ENCODE measurements around the gene TBC1D22A.
A peak's percentile ranks its signal among the peaks of the same experiment; 100 is the strongest.

The TBC1D22A gene

DNA sequence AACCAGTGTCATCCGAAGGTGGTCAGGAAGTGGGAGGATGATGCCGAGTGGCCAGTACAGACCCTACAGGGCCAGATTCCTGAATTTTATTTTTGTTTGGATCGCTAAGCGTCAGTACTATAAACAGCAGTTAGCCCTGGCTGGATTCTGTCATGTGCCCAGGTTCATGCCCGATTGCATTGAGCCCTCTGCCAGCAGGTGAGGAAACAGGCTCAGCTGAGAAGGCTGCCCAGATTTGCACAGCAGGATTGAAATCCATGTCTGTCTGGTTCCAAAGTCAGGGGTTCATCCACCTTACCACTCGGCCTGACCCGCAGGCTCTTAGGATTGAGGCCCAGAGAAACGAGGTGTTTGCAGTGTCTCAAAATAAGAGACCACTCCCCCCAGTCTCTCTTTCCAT lies 9.1 kb upstream of the TBC1D22A start:
- TF ChIP-seq CTCF (IDR thresholded peaks at IDR 0.05; ENCODE audit: low read depth, low read length, missing control alignments), result no peak
- peak overlapping the region; percentile 95 for H3K27ac ChIP-seq
- H3K36me3 ChIP-seq (replicated peaks), result no peaks in the 10 kb centered on the region
- in situ Hi-C loops (cut with HindIII; ENCODE audit: low pct_ligation_motif_present, low sequenced_read_pairs), result no loop called here
- no peak for DNase-seq
- H3K4me3 ChIP-seq (ENCODE audit: low read depth, low read length), result no peak overlapping the region
- H3K27me3 ChIP-seq (replicated peaks), result no peaks in the 10 kb centered on the region

DNA sequence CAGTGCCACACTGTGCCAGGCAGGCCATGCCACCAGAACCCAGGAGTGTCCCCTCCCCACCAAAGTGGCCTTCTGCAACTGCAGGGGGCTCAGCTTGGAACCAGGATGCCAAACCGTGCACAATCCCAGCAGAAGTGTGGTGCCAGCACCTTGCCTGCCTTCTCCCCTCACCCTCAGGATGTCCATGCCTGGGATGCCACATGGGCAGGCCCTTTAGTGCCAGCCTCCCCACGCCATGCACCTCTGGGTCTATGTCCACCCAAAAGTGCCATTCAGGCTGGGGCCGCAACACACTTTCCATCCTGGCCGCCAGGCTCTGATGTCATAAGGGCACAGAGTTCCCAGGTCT lies 8.7 kb upstream of the TBC1D22A start:
- TF ChIP-seq CTCF (IDR thresholded peaks at IDR 0.05; ENCODE audit: low read depth, low read length, missing control alignments), result no peak
- Histone ChIP-seq H3K27me3 (replicated peaks) (no peaks in the 10 kb centered on the region), H3K4me3 (ENCODE audit: low read depth, low read length) (no peak overlapping the region), H3K36me3 (replicated peaks) (no peaks in the 10 kb centered on the region), H3K27ac (peak overlapping the region; percentile 95)
- DNase-seq, result no peak
- in situ Hi-C loops (cut with HindIII; ENCODE audit: low pct_ligation_motif_present, low sequenced_read_pairs), result no loop called here

GRCh38 chr22:46754110-46754799 lies 8.2 kb upstream of the TBC1D22A start:
- peak; percentile 99 for DNase-seq
- TF ChIP-seq CTCF (IDR thresholded peaks at IDR 0.05; ENCODE audit: low read depth, low read length, missing control alignments), result no peak
- in situ Hi-C loops (cut with HindIII; ENCODE audit: low pct_ligation_motif_present, low sequenced_read_pairs), result no loop called here
- no peak overlapping the region for H3K4me3 ChIP-seq (ENCODE audit: low read depth, low read length)
- no peaks in the 10 kb centered on the region for H3K27me3 ChIP-seq (replicated peaks)
- H3K27ac ChIP-seq, result peak overlapping the region; percentile 95
- H3K36me3 ChIP-seq (replicated peaks), result no peaks in the 10 kb centered on the region

DNA sequence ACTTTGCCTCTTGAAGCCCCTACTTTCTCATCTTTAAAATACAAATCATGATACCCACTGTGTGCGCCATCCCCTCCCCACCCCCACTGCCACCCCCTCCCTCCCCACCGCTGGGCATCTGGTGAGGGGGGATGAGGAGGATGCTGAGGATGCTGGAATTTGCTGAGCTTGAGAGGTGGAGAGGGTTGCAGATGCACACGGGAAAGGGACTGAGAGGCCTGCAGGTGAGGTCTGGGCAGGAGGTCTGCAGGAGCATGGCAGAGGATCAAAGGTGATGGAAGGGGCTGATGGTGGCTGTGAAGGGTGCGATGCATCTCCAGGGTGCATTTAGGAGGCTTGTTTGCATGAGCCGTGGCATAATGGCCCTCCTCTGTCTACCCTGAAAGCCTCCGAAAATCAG lies 7.6 kb upstream of the TBC1D22A start:
- Histone ChIP-seq H3K27me3 (replicated peaks) (no peaks in the 10 kb centered on the region), H3K27ac (no peak overlapping the region), H3K36me3 (replicated peaks) (no peaks in the 10 kb centered on the region), H3K4me3 (ENCODE audit: low read depth, low read length) (no peak overlapping the region)
- DNase-seq, result no peak
- TF ChIP-seq CTCF (IDR thresholded peaks at IDR 0.05; ENCODE audit: low read depth, low read length, missing control alignments), result no peak
- in situ Hi-C loops (cut with HindIII; ENCODE audit: low pct_ligation_motif_present, low sequenced_read_pairs), result no loop called here

- Histone ChIP-seq H3K4me3 (ENCODE audit: low read depth, low read length) (no peak overlapping the region), H3K27ac (no peak overlapping the region), H3K27me3 (replicated peaks) (no peaks in the 10 kb centered on the region), H3K36me3 (replicated peaks) (no peaks in the 10 kb centered on the region)
- in situ Hi-C loops (cut with HindIII; ENCODE audit: low pct_ligation_motif_present, low sequenced_read_pairs), result no loop called here
- TF ChIP-seq CTCF (IDR thresholded peaks at IDR 0.05; ENCODE audit: low read depth, low read length, missing control alignments), result no peak
- no peak for DNase-seq
Observed at GRCh38 chr22:46755525-46755924, 6.9 kb upstream of the TBC1D22A start.

DNA sequence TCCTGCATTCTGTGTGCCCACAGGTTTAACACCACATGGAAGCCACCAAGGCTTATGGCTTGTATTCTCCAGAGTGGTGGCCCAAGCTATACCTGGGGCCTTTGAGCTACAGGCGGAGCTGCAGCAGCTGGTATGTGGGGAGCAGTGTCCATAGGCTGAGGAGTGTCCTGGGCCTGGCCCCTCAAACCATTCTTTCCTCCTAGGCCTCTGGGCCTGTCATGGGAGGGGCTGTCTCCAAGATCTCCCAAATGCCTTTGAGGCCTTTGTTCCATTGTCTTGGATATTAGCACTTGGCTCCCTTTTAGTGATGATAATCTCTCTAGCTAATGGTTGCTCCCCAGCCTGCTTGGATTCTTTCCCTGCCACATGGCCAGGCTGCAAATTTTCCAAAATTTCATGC lies 6.4 kb upstream of the TBC1D22A start:
- Histone ChIP-seq H3K27ac (no peak overlapping the region), H3K4me3 (ENCODE audit: low read depth, low read length) (no peak overlapping the region), H3K36me3 (replicated peaks) (no peaks in the 10 kb centered on the region), H3K27me3 (replicated peaks) (no peaks in the 10 kb centered on the region)
- no peak for DNase-seq
- no peak for TF ChIP-seq CTCF (IDR thresholded peaks at IDR 0.05; ENCODE audit: low read depth, low read length, missing control alignments)
- in situ Hi-C loops (cut with HindIII; ENCODE audit: low pct_ligation_motif_present, low sequenced_read_pairs), result no loop called here
